T1000 (cell line): ENCODE results near the gene BAZ2B.
"Not testable (repeated sequence)": the region's sequence is repeated elsewhere in the genome, so short reads cannot be mapped to it uniquely, and the experiment has no call there.

Experiments used
- DNase-seq: peaks from one replicate; lab custom pipeline; 2025; ENCODE audit warnings: mixed read lengths; lab: John Stamatoyannopoulos, UW

BAZ2B gene

GRCh38 chr2:159616286-159616701, at the start of gene BAZ2B:
Gene BAZ2B, minus strand, starts transcription at chr2:159616548. Its CDS starts 137,829 bp downstream, at chr2:159478719.
- DNase-seq: no peak

DNA sequence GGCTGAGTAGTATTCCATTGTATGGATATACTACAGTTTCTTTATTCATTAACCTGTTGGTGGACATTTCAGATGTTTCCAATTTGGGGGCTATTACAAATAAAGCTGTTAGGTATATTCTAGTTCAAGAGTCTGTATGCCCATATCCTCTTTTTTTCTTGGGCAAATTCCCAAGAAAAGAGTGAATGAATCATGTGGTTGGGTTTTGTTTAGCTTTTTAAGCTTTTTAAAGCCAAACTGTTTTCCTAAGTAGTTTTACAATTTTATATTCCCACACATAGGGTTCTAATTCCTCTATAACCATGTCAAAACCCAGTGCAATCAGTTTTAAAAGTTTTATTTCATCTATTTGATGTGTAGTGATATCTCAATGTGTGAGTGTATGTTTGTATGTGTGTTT, 44.9 kb upstream of the BAZ2B start:
- no peak for DNase-seq

DNA sequence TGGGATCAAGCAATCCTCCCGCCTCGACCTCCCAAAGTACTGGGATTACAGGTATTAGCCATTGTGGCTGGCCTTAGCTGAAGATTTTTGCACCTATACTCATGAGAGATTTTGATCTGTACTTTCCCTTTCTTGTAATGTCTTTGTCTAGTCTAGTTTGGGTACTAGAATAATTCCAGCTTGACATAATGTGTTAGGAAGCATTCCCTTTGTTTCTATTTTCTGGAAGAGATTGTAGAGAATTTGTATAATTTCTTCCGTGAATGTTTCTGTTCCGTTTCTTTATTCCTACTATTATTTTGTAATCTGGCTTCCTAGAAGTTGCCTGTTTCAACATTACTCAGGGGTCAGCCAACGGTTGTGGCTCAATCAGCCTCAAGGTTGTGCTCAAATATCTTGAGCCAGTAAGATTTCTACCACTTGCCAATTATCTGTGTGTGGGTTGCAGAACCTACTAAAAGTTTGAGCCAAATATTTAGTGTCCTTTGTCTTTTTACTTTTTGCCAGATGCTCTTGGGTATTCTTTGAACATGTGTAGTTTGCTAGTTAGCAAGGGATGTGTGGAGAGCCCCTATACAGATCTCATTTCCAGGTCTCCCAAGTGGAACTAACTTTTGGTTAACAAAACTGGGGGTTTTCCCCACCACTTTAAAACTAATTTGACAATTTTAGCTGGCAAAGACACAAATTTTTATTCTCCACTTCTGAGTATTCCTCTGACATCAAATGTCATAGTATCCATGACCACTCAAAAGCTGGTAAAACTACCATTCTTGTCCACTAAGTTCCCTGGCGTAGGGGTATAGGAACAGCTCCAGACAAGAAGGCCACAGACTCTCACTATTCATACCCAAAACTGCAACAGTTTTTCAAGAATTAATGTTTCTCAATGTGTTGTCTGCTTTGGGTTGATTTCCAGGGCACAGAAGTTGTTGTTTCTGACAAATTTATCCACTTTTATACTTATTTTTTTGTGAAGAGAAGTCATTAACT, 42.8 kb upstream of the BAZ2B start:
- no peak for DNase-seq

GRCh38 chr2:159653962-159654361, 37.6 kb upstream of the BAZ2B start:
- DNase-seq: no peak

DNA sequence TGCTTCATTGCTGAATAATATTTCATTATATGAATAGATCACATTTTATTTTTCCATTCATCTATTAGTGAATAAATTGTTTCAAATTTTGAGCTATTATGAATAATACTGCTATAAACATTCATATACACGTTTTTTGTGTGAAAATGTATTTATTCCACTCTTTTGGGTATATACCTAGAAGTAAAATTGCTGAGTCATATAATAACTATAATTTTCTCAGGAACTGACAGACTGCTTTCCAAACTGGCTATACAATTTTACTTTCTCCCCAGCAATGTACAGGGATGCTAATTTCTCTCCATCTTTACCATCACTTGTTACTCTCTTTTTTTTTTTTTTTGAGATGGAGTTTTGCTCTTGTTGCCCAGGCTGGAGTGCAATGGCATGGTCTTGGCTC, 35.5 kb upstream of the BAZ2B start:
- no peak for DNase-seq

GRCh38 chr2:159650574-159650973, 34.2 kb upstream of the BAZ2B start:
- DNase-seq: no peak

DNA sequence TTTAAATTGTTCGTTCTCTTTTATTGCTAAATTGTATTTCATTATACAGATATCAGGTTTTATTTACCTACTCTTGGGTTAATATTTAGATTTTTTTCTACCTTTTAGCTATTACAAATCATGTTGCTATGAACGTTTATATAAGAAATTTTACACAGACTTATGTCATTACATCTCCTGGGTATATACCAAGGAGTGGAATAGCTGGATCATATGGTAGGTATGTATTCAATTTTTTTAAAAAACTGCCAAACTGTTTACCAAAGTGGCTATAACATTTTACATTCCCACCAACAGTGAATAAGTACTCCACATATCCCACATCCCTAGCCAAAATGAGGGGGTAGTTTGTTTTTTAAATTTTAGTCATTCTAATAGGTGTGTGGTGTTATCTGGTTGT, 32.3 kb upstream of the BAZ2B start:
- DNase-seq: no peak

- no peak for DNase-seq
These were observed 31.3 kb upstream of the BAZ2B start for GRCh38 chr2:159647667-159648066.

DNA sequence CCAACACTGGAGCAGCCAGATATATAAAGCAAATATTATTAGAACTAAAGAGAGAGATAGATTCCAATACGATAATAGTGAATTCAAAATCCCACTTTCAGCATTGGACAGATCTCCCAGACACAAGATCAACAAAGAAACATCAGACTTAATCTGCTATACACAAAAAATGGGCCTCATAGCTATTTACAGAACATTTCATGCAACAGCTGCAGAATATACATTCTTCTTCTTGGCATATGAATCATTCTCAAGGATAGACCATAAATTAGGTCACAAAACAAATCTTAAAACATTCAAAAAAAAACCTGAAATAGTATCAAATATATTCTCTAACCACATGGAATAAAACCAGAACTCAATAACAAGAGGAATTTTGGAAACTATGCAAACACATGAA, 23.8 kb upstream of the BAZ2B start:
- no peak for DNase-seq

DNA sequence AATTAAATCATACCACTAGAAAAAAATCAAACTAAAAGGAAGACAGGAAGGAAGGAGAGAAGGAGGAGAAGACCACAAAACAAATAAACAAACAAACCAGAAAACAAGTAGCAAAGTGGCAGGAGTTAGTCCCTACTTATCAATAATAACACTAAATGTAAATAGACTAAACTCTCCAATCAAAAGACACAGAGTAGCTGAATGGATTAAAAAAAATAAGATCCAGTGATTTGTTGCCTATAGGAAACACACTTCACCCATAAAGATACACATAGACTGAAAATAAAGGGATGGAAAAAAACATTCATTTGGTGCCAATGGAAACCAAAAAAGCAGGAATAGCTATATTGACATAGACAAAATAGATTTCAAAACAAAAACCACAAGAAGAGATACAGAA, 23.4 kb upstream of the BAZ2B start:
- no peak for DNase-seq

DNA sequence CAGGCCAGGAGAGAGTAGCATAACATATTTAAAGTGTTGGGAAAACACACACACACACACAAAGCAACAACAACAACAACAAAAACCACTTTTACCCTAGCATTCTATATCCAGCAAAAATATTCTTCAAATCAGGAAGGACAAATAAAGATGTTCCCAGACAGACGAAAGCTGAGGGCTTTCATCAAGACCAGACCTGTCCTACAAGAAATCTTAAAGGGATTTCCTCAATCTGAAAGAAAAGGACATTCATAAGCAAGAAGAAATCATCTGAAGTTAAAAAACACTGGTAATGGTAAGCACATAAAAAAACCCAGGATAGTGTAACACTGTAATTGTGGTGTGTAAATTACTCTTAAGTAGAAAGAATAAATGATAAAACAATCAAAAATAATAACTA, 22.7 kb upstream of the BAZ2B start:
- no peak for DNase-seq

GRCh38 chr2:159637988-159638501, 21.7 kb upstream of the BAZ2B start:
- peak; percentile 30 for DNase-seq

DNA sequence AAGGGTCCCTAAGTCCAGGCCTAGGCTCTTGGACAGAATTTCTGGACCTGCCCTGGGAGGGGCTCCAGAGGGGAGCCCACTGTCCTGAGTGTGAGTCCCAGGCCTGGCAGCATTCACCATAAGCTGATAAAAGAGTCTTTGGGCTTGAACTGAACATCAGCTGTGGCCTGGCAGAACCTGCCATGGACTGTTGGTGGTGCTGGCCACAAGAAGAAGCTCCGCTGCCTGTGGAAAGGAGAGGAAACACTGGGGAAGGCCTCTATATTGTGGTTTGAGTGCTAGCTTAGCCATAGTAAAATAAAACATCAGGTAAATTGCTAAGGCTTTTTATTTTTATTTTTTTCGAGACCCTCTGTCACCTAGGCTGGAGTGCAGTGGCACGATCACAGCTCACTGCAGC, 20.9 kb upstream of the BAZ2B start:
- DNase-seq: no peak

DNA sequence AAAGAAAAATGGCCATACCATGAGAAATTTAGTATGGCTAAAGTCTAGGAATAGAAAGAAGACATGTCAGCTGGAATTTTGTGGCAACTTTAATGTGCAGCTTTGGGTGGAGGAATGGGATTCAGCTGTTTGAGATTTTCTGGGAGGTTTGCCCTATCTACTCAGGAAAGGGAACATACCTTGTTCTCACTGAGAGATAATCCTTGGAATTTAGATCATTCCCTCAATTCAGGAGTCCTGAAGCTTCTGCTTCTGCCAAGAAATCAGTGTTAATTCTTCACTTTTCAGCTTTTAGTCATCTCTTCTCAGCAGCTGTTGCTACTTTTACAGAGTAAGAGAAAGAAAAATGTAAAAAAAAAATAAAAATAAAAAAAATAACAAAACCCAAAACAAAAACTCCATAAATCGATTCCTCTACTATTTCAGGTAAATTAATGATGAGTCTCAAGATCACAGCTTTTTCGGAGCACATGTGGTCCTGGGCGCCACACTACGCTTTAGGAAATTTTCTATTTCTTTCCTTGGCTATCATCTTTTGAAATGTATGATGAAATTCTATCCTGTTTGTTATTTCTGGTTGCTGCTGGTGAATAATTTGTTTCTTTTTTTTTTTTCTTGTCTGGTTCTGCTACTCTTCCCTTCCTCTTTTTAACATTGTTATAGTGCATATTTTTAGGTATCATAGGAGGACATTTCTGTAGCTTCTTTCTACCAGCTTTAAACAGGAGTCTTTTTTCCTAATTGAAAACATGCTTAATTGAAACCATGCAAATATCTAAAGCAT, 18.9 kb upstream of the BAZ2B start:
- DNase-seq: no peak

DNA sequence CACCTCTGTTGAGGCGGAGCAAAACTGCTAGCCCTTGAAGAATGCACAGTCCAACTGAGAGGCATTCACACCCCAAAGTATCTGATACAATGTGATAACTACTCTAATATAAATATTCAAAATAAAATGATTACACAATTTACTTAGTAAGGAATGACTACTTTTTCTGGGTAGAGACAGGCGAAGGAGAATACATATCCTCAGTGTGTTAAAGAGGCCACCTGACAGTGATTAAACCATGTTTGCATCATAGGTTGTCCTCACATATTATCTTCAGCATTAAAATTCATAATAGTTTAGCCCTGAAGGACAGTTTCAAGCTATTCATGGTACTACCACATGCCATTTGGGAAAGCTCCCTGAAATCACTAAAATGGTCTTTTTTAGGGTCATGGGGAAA, 16.9 kb upstream of the BAZ2B start:
- no peak for DNase-seq

DNA sequence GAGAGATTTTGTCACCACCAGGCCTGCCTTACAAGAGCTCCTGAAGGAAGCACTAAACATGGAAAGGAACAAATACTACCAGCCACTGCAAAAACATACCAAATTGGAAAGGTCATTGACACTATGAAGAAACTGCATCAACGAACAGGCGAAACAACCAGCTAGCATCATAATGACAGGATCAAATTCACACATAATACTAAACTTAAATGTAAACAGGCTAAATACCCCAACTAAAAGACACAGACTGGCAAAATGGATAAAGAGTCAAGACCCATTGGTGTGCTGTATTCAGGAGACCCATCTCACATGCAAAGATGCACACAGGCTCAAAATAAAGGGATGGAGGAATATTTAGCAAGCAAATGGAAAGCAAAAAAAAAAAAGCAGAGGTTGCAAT, 9.3 kb upstream of the BAZ2B start:
- not testable (repeated sequence) for DNase-seq

- DNase-seq: no peak
These were observed 7.1 kb upstream of the BAZ2B start for GRCh38 chr2:159623436-159623835.

DNA sequence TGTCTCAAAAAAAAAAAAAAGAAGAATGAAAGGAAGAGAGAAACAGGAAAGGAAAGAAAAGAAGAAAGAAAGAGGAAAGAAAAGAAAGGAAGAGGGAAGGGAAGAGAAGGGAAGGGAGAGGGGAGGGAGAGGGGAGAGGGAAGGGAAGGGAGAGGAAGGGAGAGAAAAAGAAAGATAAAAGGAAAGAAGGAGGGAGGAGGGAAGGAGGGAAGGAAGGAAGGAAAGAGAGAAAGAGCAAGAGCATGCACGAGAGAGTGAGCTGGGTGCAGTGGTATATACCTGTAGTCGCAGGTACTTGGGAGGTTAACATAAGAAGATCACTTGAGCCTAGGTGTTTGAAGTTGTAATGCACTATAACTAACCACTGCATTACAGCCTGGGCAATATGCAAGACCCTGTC, 6.6 kb upstream of the BAZ2B start:
- DNase-seq: no peak

DNA sequence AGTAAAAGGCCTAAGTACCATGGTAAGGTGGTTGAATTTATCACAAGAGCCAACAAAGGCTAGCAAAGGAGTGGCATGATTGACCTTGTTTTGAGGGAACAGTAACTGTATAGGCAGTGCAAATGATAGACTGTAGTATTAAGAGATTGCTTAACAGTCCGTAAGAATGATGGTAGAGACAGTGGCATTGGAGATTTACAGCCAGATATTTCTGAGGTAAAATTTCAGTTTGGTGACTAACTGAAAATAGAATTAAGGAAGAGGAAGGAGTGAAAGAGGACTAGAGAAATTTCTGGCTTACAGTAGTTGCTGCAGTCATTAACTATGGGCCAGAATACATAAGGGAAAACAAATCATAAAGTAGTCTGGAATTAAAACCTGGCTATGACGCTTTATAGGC, 4.4 kb upstream of the BAZ2B start:
- DNase-seq: no peak

DNA sequence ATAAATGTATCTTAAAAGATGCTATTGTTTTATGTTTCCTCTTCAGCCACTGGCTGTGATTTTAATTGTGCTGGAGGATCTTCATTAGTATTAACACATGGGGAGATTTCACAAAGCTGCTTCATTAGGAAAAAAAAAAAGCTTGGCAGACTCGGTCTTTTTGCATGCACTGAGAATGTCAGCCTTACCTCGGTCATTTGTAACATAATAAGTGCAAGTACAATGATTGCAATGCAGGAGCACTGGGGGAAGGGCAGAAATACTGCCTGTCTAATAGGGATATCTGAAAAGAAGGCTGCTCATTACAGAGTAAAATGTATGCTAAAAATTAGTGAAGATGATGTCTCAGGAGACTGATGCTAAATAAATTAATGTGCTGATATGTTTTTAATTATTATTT, 1.3 kb upstream of the BAZ2B start:
- DNase-seq: no peak

DNA sequence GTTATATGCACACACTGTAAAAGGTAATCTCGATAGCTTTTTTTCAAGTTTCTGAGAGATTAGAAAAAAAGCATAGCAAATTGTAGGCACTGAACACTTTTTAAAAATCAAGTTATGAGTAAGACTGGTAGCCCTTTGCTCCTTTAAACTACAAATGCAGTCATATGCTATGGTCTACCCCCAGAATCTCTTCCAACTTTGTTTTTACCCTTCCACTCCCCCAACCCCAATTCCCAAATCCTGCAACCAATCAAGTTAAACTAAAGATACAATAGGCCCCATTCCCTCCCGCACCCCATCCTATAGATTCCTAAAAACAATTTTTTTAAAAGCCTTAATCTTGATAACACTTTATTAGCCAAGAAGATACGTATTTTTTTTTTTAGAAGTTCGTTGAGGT, 752 bp upstream of the BAZ2B start:
- no peak for DNase-seq

DNA sequence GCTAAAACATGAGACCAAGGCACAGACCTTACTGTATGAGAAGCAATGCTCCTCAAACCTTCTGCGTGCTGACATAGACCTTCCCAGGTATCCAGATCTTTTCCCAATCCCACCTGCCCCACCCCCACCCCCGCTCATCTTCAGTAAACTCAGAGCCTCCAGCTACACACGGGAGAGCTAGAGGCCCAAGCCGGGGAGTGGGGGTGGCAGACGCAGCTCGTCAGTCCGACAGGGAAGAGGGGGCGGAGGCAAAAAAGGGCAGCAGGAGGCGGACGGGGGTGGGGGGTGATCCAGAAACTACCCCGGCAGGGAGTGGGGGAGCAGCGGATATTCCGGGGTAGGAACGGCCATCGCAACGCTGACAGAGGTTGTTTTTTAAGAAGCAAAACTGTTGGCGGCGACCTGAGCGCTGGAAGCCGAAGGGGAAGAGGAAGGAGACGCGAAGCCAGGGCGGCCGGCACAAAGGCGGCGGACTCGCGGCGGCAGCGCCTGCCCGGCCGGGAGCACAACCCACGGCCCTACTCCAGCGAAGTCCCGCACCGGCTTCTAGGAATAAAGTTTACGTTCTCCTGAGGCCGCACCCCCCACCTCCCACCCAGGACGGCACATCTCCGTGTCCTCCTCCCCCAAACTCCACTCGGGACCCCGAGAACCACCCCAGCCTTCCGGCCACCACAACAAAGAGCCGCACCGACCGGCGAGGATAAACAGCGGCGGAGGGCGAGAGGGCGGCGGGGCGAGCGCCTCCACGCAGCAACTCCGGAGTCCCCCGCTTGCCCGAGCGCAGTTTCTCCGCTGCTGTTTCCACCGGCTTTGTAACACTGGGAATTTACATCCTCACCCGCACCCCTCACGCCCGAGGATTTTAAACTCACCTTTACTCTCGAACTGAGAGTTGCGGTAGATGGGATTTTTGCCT, 722 bp downstream of the BAZ2B start:
- peak; percentile 57 for DNase-seq
